Measurements from ENCODE around the gene CLDN2.
"Not testable (repeated sequence)": the region's sequence is repeated elsewhere in the genome, so short reads cannot be mapped to it uniquely, and the experiment has no call there.

The CLDN2 gene

GRCh38 chrX:106919932-106920452 lies at the start of gene CLDN2:
Gene CLDN2, plus strand, starts transcription at chrX:106920402. Its CDS starts 7,827 bp downstream, at chrX:106928229.
- no peak for DNase-seq

DNA sequence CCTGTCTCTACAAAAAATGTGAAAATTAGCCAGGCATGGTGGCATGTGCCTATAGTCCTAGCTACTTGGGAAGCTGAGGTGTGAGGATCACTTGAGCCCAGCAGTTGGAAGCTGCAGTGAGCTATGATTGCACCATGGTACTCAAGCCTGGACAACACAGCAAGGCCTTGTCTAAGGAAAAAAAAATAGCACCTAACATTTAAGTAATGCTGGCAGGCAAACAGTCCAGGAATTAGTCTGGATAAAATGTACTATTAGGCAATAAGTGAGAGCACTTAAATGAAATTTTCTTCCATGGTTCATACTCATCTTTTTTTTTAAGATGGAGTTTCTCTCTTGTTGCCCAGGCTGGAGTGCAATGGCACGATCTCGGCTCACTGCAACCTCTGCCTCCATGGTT lies 47.4 kb upstream of the CLDN2 start:
- DNase-seq = not testable (repeated sequence)

- peak in 1 of 2 experiments; percentile 4 for DNase-seq
These were observed 46.1 kb upstream of the CLDN2 start for GRCh38 chrX:106874075-106874474.

DNA sequence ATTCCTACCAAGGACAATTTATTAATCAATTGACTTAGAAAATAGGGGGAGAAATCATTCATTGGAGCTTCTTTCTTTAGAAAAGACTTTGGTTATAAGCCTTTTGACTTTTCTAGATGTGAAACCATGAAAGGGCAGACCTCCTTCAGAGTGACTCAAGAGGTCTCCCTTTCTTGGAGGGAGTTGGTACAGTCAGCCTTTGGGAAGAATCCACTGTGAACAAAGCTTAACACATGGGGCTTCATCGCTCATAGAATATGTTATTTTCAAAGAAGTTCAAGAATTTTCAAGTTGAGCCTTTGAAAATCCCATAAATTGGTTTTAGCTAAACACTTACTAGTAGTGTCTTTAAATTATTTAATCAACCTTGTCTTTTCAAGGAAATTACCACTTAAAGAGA lies 45.1 kb upstream of the CLDN2 start:
- DNase-seq = no peak

- DNase-seq = no peak
These were observed 30.7 kb upstream of the CLDN2 start for GRCh38 chrX:106889468-106889867.

- DNase-seq = no peak
These were observed 28.3 kb upstream of the CLDN2 start for GRCh38 chrX:106891762-106892460.

DNA sequence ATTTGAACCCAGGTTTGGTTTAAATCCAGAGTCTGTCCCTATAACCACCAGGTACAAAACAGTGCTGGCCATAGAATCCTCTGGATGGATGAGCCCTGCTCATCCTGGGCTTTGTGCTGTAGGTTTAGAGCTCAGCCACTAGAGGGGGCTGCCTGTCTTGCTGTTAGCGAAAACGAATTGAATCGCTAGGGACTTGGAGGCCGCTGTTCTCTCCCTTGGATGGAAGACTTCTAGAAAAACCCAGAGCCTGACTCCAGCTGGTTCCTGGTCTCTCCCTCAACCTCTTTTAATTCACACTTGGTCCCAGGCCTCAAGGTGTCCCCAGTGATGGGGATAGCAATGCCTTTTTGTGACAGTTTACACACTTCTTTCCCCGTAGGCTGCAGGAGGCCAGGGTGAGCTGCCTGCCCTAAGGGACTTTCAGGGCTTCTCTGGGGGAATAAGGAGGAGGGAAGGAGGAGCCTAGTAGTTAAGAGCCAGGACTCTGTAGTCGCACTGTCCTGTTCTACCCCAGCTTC lies 25.8 kb upstream of the CLDN2 start:
- DNase-seq = peak; percentile 0 to 34

DNA sequence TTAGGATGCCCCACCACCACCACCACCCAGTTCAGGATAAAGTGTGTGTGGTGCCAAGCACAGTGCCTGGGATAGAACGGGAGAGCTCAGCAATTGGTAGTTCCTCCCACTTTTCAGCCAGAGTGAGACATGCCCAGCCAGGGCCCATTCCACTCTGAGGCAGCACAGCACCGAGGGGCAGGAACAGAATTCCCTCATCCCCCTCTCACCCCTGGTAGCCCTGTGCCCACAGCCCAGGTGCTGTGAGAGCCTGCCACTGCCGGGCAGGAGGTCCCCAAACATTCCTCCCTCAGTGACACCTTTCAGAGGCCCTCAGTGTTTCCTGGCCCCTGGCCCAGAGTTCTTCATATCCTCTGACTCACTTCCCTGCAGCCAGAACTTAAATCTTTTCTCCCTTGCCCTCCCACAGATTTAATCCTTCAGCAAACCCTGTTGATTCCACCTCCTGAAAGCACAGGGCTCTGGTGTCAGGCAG lies 25.2 kb upstream of the CLDN2 start:
- DNase-seq = peak in 1 of 2 experiments; percentile 27

GRCh38 chrX:106897259-106897658 lies 22.9 kb upstream of the CLDN2 start:
- no peak for DNase-seq

DNA sequence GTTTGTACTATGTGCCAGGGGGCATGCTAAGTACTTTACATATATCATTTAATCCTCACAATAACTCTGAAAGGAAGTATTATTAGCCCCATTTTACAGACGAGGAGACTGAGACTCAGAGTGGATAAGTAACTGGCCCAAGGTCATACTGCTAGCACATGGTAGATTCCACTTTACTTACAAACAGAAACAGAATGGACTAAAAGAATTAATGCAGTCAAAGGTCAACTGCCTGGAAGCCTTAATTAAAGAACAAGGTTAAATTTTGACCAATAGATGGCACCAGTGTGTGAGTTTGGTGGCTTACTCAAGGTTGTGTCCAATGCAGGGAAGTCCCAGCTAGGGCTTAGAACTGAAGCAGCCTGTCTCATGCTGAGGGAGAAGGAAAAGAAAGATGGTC lies 21.7 kb upstream of the CLDN2 start:
- DNase-seq = peak in 1 of 2 experiments; percentile 26

GRCh38 chrX:106899276-106899675 lies 20.9 kb upstream of the CLDN2 start:
- no peak for DNase-seq

GRCh38 chrX:106899841-106900240 lies 20.4 kb upstream of the CLDN2 start:
- DNase-seq = no peak

DNA sequence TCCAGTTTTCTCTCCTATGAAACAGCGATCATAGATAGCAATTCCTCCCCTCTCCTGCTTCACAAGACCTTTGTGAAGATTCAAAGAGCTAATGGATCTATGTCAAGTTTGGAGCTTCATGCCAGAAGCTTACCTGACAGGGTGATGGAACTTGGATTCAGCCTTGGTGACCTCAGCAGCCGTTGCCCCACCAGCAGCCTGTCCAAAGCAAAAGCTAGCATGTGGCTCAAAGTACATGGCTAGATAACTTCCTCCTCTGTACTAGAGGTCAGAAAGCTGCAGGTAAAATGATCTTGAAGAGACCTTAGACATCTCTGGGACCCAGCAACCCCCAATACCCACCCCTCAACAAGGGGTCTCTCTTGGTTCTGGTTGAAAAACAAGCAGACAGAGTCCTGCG lies 18.9 kb upstream of the CLDN2 start:
- no peak for DNase-seq

DNA sequence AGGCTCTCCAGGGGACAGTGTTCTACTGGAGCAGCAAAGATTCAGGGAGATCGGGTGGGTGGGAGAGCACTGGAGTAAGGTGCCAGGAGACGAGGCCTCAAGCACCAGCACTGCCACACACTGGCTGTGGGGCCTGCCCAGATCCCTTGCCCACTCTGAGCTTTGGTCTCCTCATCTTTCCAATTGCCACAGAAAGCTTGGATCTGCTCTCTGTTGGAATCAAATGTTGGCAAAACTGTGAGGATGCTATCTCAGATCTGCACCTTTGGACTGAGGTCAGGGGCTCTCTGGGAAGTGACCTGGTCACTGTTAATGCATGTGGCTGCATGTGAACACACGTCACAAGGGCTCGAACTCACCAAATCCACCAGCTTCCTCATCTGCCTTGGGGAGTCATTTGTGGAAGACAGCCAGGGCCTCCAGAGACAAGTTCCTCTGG lies 18.4 kb upstream of the CLDN2 start:
- no peak for DNase-seq

- DNase-seq = no peak
These were observed 17.5 kb upstream of the CLDN2 start for GRCh38 chrX:106902684-106903083.

- no peak for DNase-seq
These were observed 16.8 kb upstream of the CLDN2 start, which contains the start of gene RIPPLY1 for GRCh38 chrX:106903291-106903824. Gene RIPPLY1, minus strand, starts transcription at chrX:106903341. Its CDS starts 54 bp downstream, at chrX:106903287.

- DNase-seq = no peak
These were observed 16.2 kb upstream of the CLDN2 start for GRCh38 chrX:106903856-106904528.

- DNase-seq = no peak
These were observed 15.0 kb upstream of the CLDN2 start for GRCh38 chrX:106905064-106905708.

- no peak for DNase-seq
These were observed 13.8 kb upstream of the CLDN2 start for GRCh38 chrX:106906361-106906760.

GRCh38 chrX:106912864-106913263 lies 7.3 kb upstream of the CLDN2 start:
- no peak for DNase-seq

- peak in 1 of 2 experiments; percentile 27 for DNase-seq
These were observed 2.2 kb upstream of the CLDN2 start for GRCh38 chrX:106917830-106918500.

DNA sequence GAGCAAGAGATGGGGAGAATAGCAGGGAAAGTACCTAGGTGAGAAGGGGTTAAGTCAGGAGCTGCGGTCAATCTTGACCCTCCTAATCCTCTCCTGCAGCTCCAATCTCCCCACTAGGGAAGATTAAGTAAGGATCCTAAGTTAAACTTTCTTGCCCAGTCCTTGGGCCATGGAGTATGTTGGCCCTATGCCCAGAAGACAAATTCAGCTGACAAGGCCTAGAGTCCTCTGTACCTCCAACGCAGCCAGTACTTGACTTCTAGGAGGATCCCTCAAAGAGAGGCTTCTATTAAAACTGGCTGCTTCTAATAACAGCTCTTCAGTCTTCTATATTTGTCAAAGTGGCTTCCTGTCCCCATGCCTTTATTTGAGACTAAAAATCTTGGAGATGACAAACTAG lies 1.4 kb downstream of the CLDN2 start:
- no peak for DNase-seq

All from SW 1271 (cell line).